ENCODE measurements around the gene USP51.

GRCh38 chrX:55486736-55487135 lies 2.9 kb downstream of the USP51 start:
- TF ChIP-seq POLR2A (IDR thresholded peaks at IDR 0.05; ENCODE audit: low read length) = no peak
- no peak for TF ChIP-seq GATA1 (IDR thresholded peaks at IDR 0.05; ENCODE audit: low read depth, low read length)
